Measurements from ENCODE around the gene KRTAP10-12.

DNA sequence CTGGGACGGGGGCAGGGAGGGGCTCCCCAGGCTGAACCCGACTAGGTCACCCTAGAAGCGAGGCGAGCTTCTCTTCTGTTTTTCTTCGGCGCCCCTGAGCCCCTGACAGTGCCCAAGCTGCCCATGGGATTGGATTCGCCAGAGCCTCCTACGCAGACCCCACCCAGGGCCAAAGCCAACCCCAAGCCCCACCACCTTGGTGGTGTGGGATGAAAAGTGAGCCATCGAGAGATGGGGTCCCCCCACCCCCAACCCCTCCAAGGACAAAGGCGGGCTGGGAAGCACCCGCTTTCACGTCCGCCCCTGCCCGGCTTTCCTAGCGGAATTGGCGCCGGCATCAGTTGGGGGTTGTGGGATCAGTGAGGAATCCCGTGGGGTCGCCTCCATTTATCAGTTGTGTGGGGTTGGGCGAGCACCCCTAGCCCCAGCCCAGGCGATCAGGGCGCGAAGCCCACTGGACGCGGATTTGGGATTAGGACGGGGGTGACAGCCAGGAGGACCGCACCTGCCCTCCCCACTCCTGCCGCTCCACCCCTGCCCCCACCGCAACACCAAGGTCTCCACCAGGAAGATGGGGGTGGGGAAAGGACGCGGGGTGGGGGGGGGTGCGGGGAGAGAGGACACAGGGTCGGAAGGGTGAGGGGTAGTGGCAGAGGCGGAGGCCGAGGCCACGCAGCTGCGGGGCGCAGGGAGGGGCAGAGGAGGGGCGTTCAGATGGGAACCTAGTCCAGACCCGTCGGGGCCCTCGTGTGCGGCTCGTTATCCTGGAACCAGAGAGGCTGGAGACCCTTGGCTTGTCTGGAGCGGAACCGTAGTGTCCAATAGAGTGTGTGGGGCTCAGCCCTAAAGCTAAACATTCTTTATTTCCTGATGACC is 10.0 kb downstream of the KRTAP10-12 start:
- TF ChIP-seq RAD21 (IDR thresholded peaks at IDR 0.05; ENCODE audit: low read length) (no peak), BHLHE40 (IDR thresholded peaks at IDR 0.05; ENCODE audit: low read depth, low read length) (no peak), POLR2A (IDR thresholded peaks at IDR 0.05; ENCODE audit: low read depth, low read length) (no peak), NFE2L2 (IDR thresholded peaks at IDR 0.05; ENCODE audit: low read depth, low read length) (no peak), SMC3 (IDR thresholded peaks at IDR 0.05; ENCODE audit: low read depth, low read length) (no peak), FOS (IDR thresholded peaks at IDR 0.05; ENCODE audit: low read depth, low read length) (no peak), CEBPB (IDR thresholded peaks at IDR 0.05; ENCODE audit: low read depth, low read length) (no peak), MXI1 (IDR thresholded peaks at IDR 0.05; ENCODE audit: borderline replicate concordance, low read depth, low read length) (no peak), RCOR1 (IDR thresholded peaks at IDR 0.05; ENCODE audit: insufficient replicate concordance, low read length) (no peak), CHD1 (IDR thresholded peaks at IDR 0.05; ENCODE audit: low read depth, low read length) (no peak)
- TF ChIP-seq, protein P1, sequence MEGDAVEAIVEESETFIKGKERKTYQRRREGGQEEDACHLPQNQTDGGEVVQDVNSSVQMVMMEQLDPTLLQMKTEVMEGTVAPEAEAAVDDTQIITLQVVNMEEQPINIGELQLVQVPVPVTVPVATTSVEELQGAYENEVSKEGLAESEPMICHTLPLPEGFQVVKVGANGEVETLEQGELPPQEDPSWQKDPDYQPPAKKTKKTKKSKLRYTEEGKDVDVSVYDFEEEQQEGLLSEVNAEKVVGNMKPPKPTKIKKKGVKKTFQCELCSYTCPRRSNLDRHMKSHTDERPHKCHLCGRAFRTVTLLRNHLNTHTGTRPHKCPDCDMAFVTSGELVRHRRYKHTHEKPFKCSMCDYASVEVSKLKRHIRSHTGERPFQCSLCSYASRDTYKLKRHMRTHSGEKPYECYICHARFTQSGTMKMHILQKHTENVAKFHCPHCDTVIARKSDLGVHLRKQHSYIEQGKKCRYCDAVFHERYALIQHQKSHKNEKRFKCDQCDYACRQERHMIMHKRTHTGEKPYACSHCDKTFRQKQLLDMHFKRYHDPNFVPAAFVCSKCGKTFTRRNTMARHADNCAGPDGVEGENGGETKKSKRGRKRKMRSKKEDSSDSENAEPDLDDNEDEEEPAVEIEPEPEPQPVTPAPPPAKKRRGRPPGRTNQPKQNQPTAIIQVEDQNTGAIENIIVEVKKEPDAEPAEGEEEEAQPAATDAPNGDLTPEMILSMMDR (conservative IDR thresholded peaks at IDR 0.05; ENCODE audit: low read depth, low read length) = no peak
- TF ChIP-seq, protein P2, sequence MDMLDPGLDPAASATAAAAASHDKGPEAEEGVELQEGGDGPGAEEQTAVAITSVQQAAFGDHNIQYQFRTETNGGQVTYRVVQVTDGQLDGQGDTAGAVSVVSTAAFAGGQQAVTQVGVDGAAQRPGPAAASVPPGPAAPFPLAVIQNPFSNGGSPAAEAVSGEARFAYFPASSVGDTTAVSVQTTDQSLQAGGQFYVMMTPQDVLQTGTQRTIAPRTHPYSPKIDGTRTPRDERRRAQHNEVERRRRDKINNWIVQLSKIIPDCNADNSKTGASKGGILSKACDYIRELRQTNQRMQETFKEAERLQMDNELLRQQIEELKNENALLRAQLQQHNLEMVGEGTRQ (IDR thresholded peaks at IDR 0.05; ENCODE audit: low read depth, low read length) = no peak
- TF ChIP-seq, protein P3, sequence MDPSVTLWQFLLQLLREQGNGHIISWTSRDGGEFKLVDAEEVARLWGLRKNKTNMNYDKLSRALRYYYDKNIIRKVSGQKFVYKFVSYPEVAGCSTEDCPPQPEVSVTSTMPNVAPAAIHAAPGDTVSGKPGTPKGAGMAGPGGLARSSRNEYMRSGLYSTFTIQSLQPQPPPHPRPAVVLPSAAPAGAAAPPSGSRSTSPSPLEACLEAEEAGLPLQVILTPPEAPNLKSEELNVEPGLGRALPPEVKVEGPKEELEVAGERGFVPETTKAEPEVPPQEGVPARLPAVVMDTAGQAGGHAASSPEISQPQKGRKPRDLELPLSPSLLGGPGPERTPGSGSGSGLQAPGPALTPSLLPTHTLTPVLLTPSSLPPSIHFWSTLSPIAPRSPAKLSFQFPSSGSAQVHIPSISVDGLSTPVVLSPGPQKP (IDR thresholded peaks at IDR 0.05; ENCODE audit: borderline replicate concordance, low read depth, low read length) = no peak
